ENCODE results near the gene HBA2.

DNA sequence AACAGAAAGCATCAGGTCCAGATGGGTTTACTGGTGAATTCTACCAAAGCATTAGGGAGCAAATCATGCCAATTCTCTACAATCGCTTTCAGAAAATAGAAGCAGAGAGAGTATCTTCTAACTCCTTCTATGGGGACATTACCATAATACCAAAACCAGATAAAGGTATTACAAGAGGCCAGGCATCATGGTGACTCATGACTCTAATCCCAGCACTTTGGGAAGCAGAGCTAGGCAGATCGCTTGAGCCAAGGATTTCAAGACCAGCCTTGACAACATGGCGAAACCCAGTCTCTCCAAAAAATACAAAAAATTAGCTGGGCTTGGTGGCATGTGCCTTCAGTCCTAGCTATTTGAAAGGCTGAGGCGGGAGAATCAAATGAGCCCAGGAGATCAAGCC, 30.6 kb downstream of the HBA2 start:
- no peak for TF ChIP-seq CTCF (IDR thresholded peaks at IDR 0.05; ENCODE audit: low read length)
- TF ChIP-seq EZH2 (IDR thresholded peaks at IDR 0.05; ENCODE audit: borderline replicate concordance, low read length), result no peak

Measured in OCI-LY1 (cell line).